Measurements from ENCODE around the gene SPEG.

GRCh38 chr2:219386532-219387280 lies 47.9 kb upstream of the SPEG start:
- TF ChIP-seq CTCF (IDR thresholded peaks at IDR 0.05): no peak
- TF ChIP-seq EP300 (IDR thresholded peaks at IDR 0.05): no peak
- TF ChIP-seq POLR2AphosphoS5 (IDR thresholded peaks at IDR 0.05): no peak

All from sigmoid colon (tissue), 4 donors.